NCI-H187 (cell line): ENCODE data around the gene ASCL1.

Source experiments
- DNase-seq, 2 experiments: peaks; one replicate each; lab custom pipeline; 2025; lab: John Stamatoyannopoulos, UW

Gene ASCL1

DNA sequence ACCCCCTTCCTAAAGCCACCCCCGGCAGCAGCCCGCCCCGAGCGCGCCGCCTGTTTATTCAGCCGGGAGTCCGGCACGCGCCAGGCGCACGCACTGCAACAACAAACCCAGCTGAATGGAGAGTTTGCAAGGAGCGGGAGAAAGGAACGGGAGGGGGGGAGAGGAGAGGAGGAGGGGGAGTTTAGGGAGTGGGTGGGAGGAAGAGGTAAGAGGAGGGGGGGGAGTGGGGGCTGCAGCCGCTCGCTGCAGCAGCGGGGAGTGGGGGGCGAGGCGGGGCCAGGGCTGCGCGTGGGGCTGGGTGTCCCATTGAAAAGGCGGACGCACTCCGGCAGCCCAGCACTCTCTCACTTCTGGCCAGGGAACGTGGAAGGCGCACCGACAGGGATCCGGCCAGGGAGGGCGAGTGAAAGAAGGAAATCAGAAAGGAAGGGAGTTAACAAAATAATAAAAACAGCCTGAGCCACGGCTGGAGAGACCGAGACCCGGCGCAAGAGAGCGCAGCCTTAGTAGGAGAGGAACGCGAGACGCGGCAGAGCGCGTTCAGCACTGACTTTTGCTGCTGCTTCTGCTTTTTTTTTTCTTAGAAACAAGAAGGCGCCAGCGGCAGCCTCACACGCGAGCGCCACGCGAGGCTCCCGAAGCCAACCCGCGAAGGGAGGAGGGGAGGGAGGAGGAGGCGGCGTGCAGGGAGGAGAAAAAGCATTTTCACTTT lies at the start of gene ASCL1:
Gene ASCL1 (plus strand): TSS at position 336 of the 712 bp plus-strand sequence. CDS start 571 bp downstream, outside the sequence.
- DNase-seq: peak; percentile 96 to 98

- no peak for DNase-seq
Observed at GRCh38 chr12:102907918-102908317, 49.6 kb upstream of the ASCL1 start.

DNA sequence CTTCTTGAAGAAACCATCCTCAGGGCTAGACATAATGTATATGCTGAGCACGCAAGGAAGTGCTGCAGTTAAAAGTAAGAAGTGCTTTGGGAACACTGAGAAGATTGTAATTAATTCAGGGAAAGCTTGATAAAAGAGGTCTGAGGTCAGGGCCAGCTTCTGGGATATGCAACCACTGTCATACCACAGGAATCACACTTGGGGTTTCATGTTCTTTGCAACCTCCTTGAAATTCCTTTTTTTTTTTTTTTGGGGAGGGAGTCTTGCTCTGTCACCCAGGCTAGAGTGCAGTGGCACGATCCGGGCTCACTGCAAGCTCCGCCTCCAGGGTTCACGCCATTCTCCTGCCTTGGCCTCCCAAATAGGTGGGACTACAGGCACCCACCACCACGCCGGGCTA lies 47.3 kb upstream of the ASCL1 start:
- DNase-seq: no peak

DNA sequence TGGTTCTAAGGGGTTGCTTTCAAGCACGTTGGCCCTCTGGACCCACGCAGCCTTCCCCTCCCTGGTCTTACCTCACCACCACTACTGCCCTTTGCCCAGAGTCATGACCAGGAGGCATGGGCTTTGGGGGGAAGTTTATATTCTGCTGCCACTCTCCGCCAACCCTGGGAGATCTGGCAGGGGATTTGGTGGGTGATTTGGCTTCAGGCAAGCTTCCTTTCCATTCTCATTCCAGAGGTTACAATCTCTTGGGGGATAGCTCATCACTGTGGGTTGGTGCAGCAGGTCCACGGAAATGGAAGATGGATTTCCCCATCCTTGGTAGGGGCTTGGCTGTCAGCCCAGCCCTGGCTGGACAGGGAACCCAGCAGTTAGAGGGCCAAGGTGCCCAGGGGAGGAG lies 46.7 kb upstream of the ASCL1 start:
- no peak for DNase-seq

GRCh38 chr12:102911320-102911719 lies 46.2 kb upstream of the ASCL1 start:
- DNase-seq: no peak

GRCh38 chr12:102912258-102912657 lies 45.2 kb upstream of the ASCL1 start:
- DNase-seq: no peak

- no peak for DNase-seq
Observed at GRCh38 chr12:102913453-102914226, 43.8 kb upstream of the ASCL1 start.

DNA sequence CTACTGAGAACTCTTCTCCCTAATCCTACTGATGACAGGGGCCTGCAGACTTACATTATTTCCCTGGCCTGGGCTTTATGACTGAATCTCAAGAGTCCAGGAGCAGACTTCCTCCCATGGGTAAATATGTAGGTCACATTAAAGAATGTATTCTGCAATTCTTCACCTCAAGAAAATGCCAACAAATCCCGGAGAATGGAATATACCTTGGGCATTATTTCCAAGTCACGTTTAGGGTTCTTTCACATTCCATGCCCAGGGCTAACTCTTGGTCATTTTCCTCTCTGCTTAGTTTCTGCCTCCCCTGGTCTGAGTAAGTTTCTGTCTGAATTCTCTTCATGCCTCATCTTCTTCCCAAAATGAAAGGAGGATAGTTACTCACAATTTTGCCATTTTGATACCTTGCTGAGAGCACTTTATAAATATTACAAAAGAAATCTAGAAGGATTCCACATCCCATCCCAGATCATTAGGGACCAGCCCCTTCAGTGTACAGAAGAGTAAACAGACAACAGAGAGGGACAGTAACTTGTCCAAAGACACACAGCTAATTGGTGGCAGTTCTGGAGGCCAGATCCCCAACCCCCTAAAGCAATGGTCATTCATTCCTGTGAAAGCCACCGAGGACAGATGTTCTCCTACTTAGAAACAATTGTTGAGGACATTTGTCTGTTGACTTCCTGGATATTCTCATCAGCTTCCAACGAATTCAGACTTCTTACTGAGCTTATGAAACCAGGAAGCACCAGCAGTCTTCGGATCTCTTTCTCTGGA lies 41.0 kb upstream of the ASCL1 start:
- DNase-seq: no peak

- no peak for DNase-seq
Observed at GRCh38 chr12:102917026-102917787, 40.3 kb upstream of the ASCL1 start, which contains the start of gene PAH. Gene PAH (minus strand): TSS chr12:102917244. CDS start chr12:102917130, 114 bp downstream.

DNA sequence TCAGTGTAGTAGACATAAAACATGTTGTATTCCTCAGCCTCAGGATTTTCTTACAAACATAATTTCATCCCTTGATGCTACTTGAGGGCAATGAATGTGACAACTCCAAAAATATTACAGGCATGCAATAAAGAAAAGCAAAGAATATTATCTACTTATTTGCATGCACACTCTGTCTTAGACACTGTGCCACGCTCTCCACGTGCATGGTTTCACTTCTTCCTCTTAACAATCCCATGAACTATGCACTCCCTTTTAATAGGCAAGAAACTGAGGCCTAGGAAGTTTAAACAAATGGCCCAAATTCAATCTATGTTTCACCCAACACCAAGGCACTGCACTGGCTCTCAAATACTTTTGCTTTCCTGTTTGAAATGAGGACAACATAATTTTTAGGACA lies 38.6 kb upstream of the ASCL1 start:
- DNase-seq: no peak

DNA sequence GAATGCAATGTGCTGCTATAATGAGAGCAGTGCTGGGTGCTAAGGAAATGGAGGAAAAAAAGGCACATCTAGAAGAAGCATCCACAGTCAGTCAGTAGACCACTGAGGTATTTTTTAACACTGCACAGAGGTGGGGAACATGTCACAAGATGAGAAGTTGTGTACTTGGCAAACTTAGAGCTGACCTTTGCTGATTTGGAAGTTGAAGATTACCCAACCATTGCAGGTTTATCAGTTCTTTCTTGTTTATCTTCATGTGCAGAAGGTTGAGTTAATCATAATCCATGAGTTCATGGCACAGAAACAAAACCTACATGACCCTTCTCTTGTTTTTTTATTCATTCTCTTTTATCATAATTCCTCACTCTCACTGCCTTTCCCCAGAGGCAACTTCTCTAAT lies 37.2 kb upstream of the ASCL1 start:
- no peak for DNase-seq

- no peak for DNase-seq
Observed at GRCh38 chr12:102921240-102921639, 36.2 kb upstream of the ASCL1 start.

DNA sequence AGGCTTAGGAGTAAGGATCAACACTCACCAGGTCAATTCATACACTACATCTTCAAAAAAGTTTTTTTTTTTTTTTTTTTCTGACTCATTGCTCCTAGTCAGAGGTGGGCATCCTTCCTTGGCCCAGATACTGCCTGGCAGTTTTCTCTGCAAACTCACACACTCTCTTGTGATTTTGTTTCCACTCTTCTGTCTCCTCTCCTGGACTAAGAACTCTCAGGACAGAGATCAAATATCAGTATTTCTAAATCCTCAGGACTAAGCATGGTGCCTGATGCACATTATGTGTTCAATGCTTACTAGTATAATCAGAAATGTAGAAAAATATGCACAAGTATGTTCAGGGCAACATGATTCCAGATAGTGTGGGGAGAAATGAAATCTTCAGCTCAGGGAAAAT lies 30.3 kb upstream of the ASCL1 start:
- no peak for DNase-seq

GRCh38 chr12:102933168-102933567 lies 24.3 kb upstream of the ASCL1 start:
- DNase-seq: no peak

DNA sequence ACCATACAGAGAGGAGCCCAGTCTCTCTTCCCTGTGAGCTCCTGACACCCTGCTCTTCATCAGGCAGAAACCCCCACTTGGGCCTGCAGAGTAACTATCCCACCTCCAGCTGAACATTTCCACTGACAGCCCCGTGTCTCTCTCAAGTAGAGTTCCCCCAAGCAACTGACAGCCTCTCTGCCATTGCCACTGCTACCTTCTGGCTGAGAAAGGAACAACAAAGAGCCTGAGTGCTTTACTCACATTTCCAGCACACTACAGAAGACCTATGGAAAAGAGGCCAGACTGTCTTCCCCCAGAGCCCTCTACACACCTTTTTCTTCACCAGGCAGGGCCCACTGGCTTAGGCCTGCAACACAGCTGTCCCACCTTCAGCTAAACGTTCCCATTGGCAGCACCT lies 18.4 kb upstream of the ASCL1 start:
- DNase-seq: no peak

GRCh38 chr12:102939670-102940222 lies 17.7 kb upstream of the ASCL1 start:
- DNase-seq: no peak

DNA sequence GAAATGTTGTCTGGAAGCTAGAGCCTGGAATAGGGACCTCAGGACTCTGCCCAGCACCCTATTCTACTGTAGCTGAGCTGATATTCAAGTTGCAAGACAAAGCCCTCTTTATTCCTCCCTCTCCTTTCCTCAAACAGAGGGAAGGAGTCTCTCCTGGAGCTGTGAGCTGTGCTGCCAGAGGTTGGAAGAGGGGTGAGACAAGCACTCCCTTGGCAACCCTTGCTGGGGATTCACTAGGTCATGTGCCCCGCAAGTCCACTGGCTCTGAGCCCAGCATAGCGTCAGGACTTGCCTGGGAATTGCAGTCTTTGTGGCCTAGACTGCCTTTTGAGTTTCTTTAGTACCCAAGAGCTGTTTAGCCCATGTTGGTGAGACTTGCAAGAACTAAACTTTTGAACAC lies 11.4 kb upstream of the ASCL1 start:
- DNase-seq: no peak

DNA sequence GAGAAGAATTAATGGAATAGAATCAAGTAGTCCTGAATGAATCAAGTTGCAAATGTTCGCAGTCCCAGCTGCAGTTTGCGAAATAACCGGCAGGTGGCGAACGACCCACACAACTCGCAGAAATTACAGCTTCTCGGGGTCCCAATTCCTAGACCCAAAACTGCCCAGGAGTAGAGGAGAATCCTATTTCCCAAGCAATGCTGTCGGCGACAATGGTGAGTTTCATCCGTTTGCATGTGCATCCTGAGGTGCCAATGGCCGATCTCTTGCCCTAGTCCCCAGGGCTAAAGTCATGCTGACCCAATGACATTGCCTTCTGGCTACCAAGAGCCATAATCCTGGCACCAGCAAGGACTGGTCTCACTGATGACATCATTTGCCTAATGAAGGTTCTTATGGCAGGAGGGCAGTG lies 8.5 kb upstream of the ASCL1 start:
- peak; percentile 51 to 85 for DNase-seq

GRCh38 chr12:102950107-102950949 lies 7.1 kb upstream of the ASCL1 start:
- DNase-seq: peak; percentile 69 to 91

DNA sequence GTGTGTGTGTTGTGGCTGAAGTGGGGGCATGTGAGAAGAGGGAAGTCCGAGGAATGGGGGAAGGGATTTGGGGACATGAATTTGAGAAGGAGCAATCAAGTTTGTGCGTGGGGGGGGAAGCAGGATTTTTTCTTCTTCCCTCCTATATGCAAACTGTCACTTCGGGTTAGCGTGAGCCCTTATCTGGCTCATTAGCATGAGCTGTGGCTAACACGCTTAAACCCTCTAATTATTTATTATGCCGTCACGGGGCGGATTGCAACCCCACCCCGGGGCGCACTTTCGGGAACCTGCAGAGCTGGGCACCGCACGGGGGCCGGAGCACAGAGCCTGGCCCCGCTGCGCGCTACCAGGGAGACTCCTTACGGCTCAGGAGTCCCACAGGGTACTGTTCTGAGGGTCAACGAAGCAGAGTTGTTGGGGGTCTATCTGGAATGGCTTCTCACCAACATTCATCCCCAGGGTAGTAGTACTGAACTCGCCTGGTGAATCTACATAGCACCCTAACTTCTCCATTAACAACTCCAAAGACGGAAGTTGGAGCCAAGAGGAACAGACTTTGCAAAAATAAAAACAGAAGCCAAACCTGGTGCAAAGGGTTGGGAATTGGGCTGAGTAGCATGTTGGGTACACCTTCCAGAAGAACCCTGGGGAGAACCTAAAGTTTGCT lies 6.4 kb upstream of the ASCL1 start:
- DNase-seq: peak in 1 of 2 experiments; percentile 71
